Neural progenitor cell (in vitro differentiated cells): ENCODE measurements around the gene NCAM1.

Source experiments
- CTCF ChIP-seq: fragments of 200-600 bp; sonication (generic); IDR thresholded peaks from 2 replicates; pipeline ENCODE4 v1.5.1; 2017; ENCODE audit warnings: antibody characterized with exemption, mild to moderate bottlenecking
- EZH2 ChIP-seq: fragments of 200-600 bp; sonication (generic); IDR thresholded peaks from 2 replicates; pipeline ENCODE4 v1.6.1; 2017; ENCODE audit warnings: antibody characterized with exemption, mild to moderate bottlenecking, moderate library complexity
- EZH2phosphoT487 ChIP-seq: fragments of 200-600 bp; sonication (generic); IDR thresholded peaks from 2 replicates; pipeline ENCODE4 v1.6.1; 2017; ENCODE audit warnings: antibody characterized with exemption

GRCh38 chr11:113162592-113162962 lies 201.4 kb downstream of the NCAM1 start:
- TF ChIP-seq CTCF (peak; percentile 32), EZH2 (no peak), EZH2phosphoT487 (no peak)
